ENCODE data around the gene COPG2. TPM values are rescaled to one million over a fixed set of nuclear protein-coding genes. Genes with fewer than 3 reads are reported as not detected.
"Not testable (repeated sequence)": the region's sequence is repeated elsewhere in the genome, so short reads cannot be mapped to it uniquely, and the experiment has no call there.

The COPG2 gene
- total and polyA plus RNA-seq, 2 donors = 14.1 to 20.8 TPM

DNA sequence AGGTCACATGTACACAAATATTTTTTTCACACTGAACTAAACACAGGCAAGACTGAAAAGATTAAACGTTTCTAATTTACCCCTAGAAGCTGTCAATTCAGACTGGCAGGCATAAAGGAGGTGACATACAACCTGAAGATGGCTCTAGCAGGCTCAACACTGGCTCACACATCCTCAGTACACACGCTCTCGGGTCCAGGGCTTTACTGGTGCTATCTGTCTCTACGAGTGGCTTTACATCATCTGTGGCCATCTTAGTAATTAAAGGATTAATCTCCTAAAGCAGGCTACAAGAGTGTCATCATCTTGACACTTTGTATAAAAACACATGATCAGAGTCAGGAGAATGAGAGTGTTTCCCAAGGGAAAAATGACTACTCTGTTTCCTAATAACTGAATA, 57.3 kb downstream of the COPG2 start:
- Histone ChIP-seq H3K9me3 (ENCODE audit: control insufficient read depth in 2 of 2, insufficient read depth in 1 of 2, low read length in 1 of 2) (no peaks in the 10 kb centered on the region), H3K4me3 (ENCODE audit: low read length in 2 of 2) (no peak overlapping the region), H3K27ac (ENCODE audit: low read depth in 1 of 2, low read length in 1 of 2) (no peak overlapping the region), H3K27me3 (ENCODE audit: control insufficient read depth in 2 of 2, insufficient read depth in 1 of 2, low read length in 1 of 2) (no peaks in the 10 kb centered on the region), H3K36me3 (ENCODE audit: control insufficient read depth in 2 of 2, insufficient read depth in 2 of 2, low read length in 1 of 2) (peaks cover 7 to 21% of the 10 kb centered on the region in 2 donors), H3K4me1 (ENCODE audit: control insufficient read depth in 2 of 2, insufficient read depth in 2 of 2, low read length in 2 of 2) (no peaks in the 10 kb centered on the region)
- no peak for DNase-seq (ENCODE audit: low read depth in 6 of 9, low spot score in 9 of 9)
- WGBS = 97% methylated on average over 4 of the region's 4 CpGs

DNA sequence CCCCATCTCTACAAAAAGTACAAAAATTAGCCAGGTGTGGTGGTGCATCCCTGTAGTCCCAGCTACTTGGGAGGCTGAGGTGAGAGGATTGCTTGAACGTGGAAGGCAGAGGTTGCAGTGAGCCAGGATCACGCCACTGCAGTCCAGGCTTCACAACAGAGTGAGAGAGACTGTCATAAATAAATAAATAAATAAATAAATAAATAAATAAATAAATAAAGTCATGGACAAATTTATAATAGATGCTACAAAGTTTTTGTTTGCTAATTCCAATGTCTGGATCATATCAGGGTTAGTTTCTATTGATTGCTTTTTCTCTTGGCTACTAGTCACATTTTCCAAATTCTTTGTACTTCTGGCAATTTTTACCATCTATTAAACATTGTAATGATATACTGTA, 61.5 kb downstream of the COPG2 start:
- H3K27me3 ChIP-seq (ENCODE audit: control insufficient read depth in 2 of 2, insufficient read depth in 1 of 2, low read length in 1 of 2); H3K27ac ChIP-seq (ENCODE audit: low read depth in 1 of 2, low read length in 1 of 2); DNase-seq (ENCODE audit: low read depth in 6 of 9, low spot score in 9 of 9); H3K4me3 ChIP-seq (ENCODE audit: low read length in 2 of 2); H3K9me3 ChIP-seq (ENCODE audit: control insufficient read depth in 2 of 2, insufficient read depth in 1 of 2, low read length in 1 of 2); H3K4me1 ChIP-seq (ENCODE audit: control insufficient read depth in 2 of 2, insufficient read depth in 2 of 2, low read length in 2 of 2): not testable (repeated sequence)
- H3K36me3 ChIP-seq (ENCODE audit: control insufficient read depth in 2 of 2, insufficient read depth in 2 of 2, low read length in 1 of 2) = peaks cover 7 to 16% of the 10 kb centered on the region in 2 donors
- WGBS = 100% methylated on average over 2 of the region's 2 CpGs

DNA sequence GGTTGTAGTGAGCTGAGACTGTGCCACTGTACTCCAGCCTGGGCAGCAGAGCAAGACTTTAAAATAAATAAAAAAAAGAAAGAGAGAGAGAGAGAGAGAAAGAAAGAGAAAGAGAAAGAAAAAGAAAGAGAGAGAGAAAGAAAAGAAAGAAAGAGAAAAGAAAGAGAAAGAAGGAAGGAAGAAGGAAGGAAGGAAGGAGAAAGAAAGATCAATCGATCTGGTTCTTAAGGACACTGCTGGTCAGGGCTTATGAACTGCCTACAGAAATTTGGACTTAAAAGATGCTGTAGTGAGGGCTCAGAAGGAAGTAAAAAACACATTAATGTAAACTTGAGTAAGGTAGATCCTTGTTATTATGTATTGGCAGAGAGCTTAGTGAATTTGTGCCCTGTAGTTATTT, 62.4 kb downstream of the COPG2 start:
- Histone ChIP-seq H3K4me3 (ENCODE audit: low read length in 2 of 2) (no peak overlapping the region), H3K36me3 (ENCODE audit: control insufficient read depth in 2 of 2, insufficient read depth in 2 of 2, low read length in 1 of 2) (peaks cover 7 to 13% of the 10 kb centered on the region in 2 donors), H3K27ac (ENCODE audit: low read depth in 1 of 2, low read length in 1 of 2) (no peak overlapping the region), H3K4me1 (ENCODE audit: control insufficient read depth in 2 of 2, insufficient read depth in 2 of 2, low read length in 2 of 2) (no peaks in the 10 kb centered on the region), H3K27me3 (ENCODE audit: control insufficient read depth in 2 of 2, insufficient read depth in 1 of 2, low read length in 1 of 2) (no peaks in the 10 kb centered on the region), H3K9me3 (ENCODE audit: control insufficient read depth in 2 of 2, insufficient read depth in 1 of 2, low read length in 1 of 2) (no peaks in the 10 kb centered on the region)
- DNase-seq (ENCODE audit: low read depth in 6 of 9, low spot score in 9 of 9) = no peak
- WGBS = 98% methylated on average over 1 of the region's 1 CpG

DNA sequence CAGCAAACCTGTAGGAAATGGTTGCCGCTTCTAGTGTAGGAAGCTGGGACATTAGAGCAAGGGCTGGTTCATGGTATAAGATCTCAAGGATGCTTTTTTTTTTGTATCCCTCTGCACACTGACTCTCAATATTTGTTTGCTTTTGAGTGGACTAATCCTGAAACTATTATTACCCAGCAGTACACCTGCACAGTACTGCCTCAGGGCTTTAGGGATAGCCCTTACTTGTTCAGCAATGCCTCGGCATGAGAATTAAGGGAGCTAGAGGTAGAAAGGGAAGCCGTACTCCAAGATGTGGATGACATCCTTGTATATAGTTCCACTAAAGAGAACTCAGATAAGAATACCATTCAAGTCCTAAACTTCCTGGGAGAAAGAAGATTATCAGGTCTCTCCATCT, 70.5 kb downstream of the COPG2 start:
- 99% methylated on average over 3 of the region's 3 CpGs for WGBS
- Histone ChIP-seq H3K9me3 (ENCODE audit: control insufficient read depth in 2 of 2, insufficient read depth in 1 of 2, low read length in 1 of 2) (peaks cover 0 to 4% of the 10 kb centered on the region in 2 donors), H3K36me3 (ENCODE audit: control insufficient read depth in 2 of 2, insufficient read depth in 2 of 2, low read length in 1 of 2) (no peaks in the 10 kb centered on the region), H3K4me3 (ENCODE audit: low read length in 2 of 2) (no peak overlapping the region), H3K4me1 (ENCODE audit: control insufficient read depth in 2 of 2, insufficient read depth in 2 of 2, low read length in 2 of 2) (no peaks in the 10 kb centered on the region), H3K27me3 (ENCODE audit: control insufficient read depth in 2 of 2, insufficient read depth in 1 of 2, low read length in 1 of 2) (no peaks in the 10 kb centered on the region), H3K27ac (ENCODE audit: low read depth in 1 of 2, low read length in 1 of 2) (no peak overlapping the region)
- no peak for DNase-seq (ENCODE audit: low read depth in 6 of 9, low spot score in 9 of 9)

DNA sequence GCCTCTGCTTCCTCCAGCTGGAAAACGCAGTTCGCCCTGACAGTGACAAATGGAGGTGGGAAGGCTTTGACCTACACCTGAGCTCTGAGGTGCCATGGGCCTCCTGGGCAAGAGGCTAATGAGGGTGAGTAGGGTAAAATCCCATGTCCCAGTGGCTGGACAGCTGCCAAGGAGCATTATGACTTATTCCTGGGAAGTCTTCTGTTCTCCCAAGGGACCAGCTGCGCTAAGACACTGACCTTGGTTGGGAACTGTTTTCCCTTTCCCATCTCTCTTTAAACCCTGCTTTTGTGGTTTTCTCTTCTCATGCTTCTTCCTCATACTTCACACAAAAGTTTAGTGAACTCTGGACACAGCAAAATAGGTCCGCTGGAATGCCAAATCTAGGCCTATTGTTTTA, 72.6 kb downstream of the COPG2 start:
- Histone ChIP-seq H3K4me1 (ENCODE audit: control insufficient read depth in 2 of 2, insufficient read depth in 2 of 2, low read length in 2 of 2) (no peaks in the 10 kb centered on the region), H3K4me3 (ENCODE audit: low read length in 2 of 2) (no peak overlapping the region), H3K27me3 (ENCODE audit: control insufficient read depth in 2 of 2, insufficient read depth in 1 of 2, low read length in 1 of 2) (no peaks in the 10 kb centered on the region), H3K27ac (ENCODE audit: low read depth in 1 of 2, low read length in 1 of 2) (no peak overlapping the region), H3K9me3 (ENCODE audit: control insufficient read depth in 2 of 2, insufficient read depth in 1 of 2, low read length in 1 of 2) (peaks cover 0 to 4% of the 10 kb centered on the region in 2 donors), H3K36me3 (ENCODE audit: control insufficient read depth in 2 of 2, insufficient read depth in 2 of 2, low read length in 1 of 2) (no peaks in the 10 kb centered on the region)
- no peak for DNase-seq (ENCODE audit: low read depth in 6 of 9, low spot score in 9 of 9)
- 96% methylated on average over 4 of the region's 4 CpGs for WGBS

DNA sequence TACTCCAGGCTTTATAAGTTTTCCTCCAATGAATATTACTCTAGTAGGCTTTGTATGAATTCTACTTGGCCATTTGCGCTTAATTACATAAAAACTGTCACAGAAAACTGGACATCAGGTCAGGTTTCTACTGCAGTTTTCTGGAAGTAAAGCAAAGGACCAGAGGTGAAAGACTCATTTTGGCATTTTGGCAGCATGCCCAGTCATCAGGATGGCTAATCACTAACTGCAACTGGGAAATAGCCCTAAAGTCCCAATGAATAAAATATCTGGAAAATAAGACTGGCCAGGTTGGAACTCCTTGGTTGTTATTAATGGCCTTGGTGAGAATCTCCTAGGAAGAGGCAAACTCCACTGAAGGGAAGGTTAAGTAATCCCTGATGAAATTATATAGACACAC, 75.5 kb downstream of the COPG2 start:
- Histone ChIP-seq H3K4me1 (ENCODE audit: control insufficient read depth in 2 of 2, insufficient read depth in 2 of 2, low read length in 2 of 2) (no peaks in the 10 kb centered on the region), H3K4me3 (ENCODE audit: low read length in 2 of 2) (no peak overlapping the region), H3K9me3 (ENCODE audit: control insufficient read depth in 2 of 2, insufficient read depth in 1 of 2, low read length in 1 of 2) (peaks cover 0 to 4% of the 10 kb centered on the region in 2 donors), H3K36me3 (ENCODE audit: control insufficient read depth in 2 of 2, insufficient read depth in 2 of 2, low read length in 1 of 2) (no peaks in the 10 kb centered on the region), H3K27me3 (ENCODE audit: control insufficient read depth in 2 of 2, insufficient read depth in 1 of 2, low read length in 1 of 2) (no peaks in the 10 kb centered on the region), H3K27ac (ENCODE audit: low read depth in 1 of 2, low read length in 1 of 2) (no peak overlapping the region)
- 99% methylated on average over 1 of the region's 1 CpG for WGBS
- DNase-seq (ENCODE audit: low read depth in 6 of 9, low spot score in 9 of 9) = no peak

DNA sequence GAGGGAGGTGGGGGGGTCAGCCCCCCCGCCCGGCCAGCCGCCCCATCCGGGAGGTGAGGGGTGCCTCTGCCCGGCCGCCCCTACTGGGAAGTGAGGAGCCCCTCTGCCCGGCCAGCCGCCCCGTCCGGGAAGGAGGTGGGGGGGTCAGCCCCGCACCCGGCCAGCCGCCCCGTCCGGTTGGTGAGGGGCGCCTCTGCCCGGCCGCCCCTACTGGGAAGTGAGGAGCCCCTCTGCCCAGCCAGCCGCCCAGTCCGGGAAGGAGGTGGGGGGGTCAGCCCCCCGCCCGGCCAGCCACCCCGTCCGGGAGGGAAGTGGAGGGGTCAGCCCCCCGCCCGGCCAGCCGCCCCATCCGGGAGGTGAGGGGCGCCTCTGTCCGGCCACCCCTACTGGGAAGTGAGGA, 77.1 kb downstream of the COPG2 start:
- H3K27ac ChIP-seq (ENCODE audit: low read depth in 1 of 2, low read length in 1 of 2); H3K4me3 ChIP-seq (ENCODE audit: low read length in 2 of 2); H3K27me3 ChIP-seq (ENCODE audit: control insufficient read depth in 2 of 2, insufficient read depth in 1 of 2, low read length in 1 of 2); H3K4me1 ChIP-seq (ENCODE audit: control insufficient read depth in 2 of 2, insufficient read depth in 2 of 2, low read length in 2 of 2); H3K36me3 ChIP-seq (ENCODE audit: control insufficient read depth in 2 of 2, insufficient read depth in 2 of 2, low read length in 1 of 2); DNase-seq (ENCODE audit: low read depth in 6 of 9, low spot score in 9 of 9); H3K9me3 ChIP-seq (ENCODE audit: control insufficient read depth in 2 of 2, insufficient read depth in 1 of 2, low read length in 1 of 2): not testable (repeated sequence)
- WGBS = over 99% methylated on average over 24 of the region's 30 CpGs

DNA sequence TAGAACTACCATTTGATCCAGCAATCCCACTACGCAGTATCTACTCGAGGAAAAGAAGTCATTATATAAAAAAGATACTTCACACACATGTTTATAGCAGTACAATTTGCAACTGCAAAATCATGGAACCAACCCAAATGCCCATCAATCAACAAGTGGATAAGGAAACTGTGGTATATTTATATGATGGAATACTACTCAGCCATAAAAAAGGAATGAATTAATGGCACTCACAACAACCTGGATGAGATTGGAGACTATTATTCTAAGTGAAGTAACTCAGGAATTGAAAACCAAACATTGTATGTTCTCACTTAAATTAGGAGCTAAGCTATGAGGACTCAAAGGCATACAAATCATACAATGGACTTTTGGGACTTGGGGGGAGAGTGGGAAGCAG, 82.6 kb downstream of the COPG2 start:
- WGBS = over 99% methylated on average over 2 of the region's 2 CpGs

DNA sequence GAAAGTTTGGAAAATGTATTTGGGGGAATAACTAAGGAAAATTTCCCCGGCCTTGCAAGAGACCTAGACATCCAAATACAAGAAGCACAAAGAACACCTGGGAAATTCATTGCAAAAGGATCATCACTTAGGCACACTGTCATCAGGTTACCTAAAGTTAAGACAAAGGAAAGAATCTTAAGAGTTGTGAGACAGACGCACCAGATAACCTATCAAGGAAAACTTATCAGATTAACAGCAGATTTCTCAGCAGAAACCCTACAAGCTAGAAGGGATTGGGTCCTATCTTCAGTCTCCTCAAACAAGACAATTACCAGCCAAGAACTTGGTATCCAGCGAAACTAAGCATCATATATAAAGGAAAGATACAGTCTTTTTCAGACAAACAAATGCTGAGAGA, 93.4 kb downstream of the COPG2 start:
- H3K36me3 ChIP-seq (ENCODE audit: control insufficient read depth in 2 of 2, insufficient read depth in 2 of 2, low read length in 1 of 2); H3K27me3 ChIP-seq (ENCODE audit: control insufficient read depth in 2 of 2, insufficient read depth in 1 of 2, low read length in 1 of 2); H3K9me3 ChIP-seq (ENCODE audit: control insufficient read depth in 2 of 2, insufficient read depth in 1 of 2, low read length in 1 of 2); H3K4me1 ChIP-seq (ENCODE audit: control insufficient read depth in 2 of 2, insufficient read depth in 2 of 2, low read length in 2 of 2); DNase-seq (ENCODE audit: low read depth in 6 of 9, low spot score in 9 of 9); H3K4me3 ChIP-seq (ENCODE audit: low read length in 2 of 2); H3K27ac ChIP-seq (ENCODE audit: low read depth in 1 of 2, low read length in 1 of 2): not testable (repeated sequence)
- 96% methylated on average over 3 of the region's 3 CpGs for WGBS

More for the DNA sequence above, 82.6 kb downstream of the COPG2 start:
- H3K27me3 ChIP-seq (ENCODE audit: control insufficient read depth in 2 of 2, insufficient read depth in 1 of 2, low read length in 1 of 2); H3K9me3 ChIP-seq (ENCODE audit: control insufficient read depth in 2 of 2, insufficient read depth in 1 of 2, low read length in 1 of 2); H3K4me1 ChIP-seq (ENCODE audit: control insufficient read depth in 2 of 2, insufficient read depth in 2 of 2, low read length in 2 of 2); DNase-seq (ENCODE audit: low read depth in 6 of 9, low spot score in 9 of 9); H3K4me3 ChIP-seq (ENCODE audit: low read length in 2 of 2); H3K36me3 ChIP-seq (ENCODE audit: control insufficient read depth in 2 of 2, insufficient read depth in 2 of 2, low read length in 1 of 2); H3K27ac ChIP-seq (ENCODE audit: low read depth in 1 of 2, low read length in 1 of 2): not testable (repeated sequence)

DNA sequence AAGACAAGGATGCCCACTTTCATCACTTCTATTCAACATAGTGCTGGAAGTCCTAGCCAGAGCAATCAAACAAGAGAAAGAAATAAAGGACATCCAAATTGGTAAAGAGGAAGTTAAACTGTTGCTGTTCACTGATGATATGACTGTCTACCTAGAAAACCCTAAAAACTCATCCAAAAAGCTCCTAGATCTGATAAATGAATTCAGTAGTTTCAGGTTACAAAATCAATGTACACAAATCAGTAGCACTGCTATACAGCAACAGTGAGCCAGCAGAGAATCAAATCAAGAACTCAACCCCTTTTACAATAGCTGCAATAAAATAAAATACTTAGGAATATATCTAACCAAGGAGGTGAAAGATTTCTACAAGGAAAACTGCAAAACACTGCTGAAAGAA, 98.4 kb downstream of the COPG2 start:
- not testable (repeated sequence) for H3K4me3 ChIP-seq (ENCODE audit: low read length in 2 of 2); H3K27ac ChIP-seq (ENCODE audit: low read depth in 1 of 2, low read length in 1 of 2); DNase-seq (ENCODE audit: low read depth in 6 of 9, low spot score in 9 of 9); H3K36me3 ChIP-seq (ENCODE audit: control insufficient read depth in 2 of 2, insufficient read depth in 2 of 2, low read length in 1 of 2); H3K9me3 ChIP-seq (ENCODE audit: control insufficient read depth in 2 of 2, insufficient read depth in 1 of 2, low read length in 1 of 2); H3K27me3 ChIP-seq (ENCODE audit: control insufficient read depth in 2 of 2, insufficient read depth in 1 of 2, low read length in 1 of 2); H3K4me1 ChIP-seq (ENCODE audit: control insufficient read depth in 2 of 2, insufficient read depth in 2 of 2, low read length in 2 of 2)
